Neural progenitor cell (in vitro differentiated cells): ENCODE results near the gene ARHGAP8. TPM values are rescaled to one million over a fixed set of nuclear protein-coding genes. Genes with fewer than 3 reads are reported as not detected.
"Not testable (repeated sequence)": the region's sequence is repeated elsewhere in the genome, so short reads cannot be mapped to it uniquely, and the experiment has no call there.

Experiments
- DNase-seq: peaks from one replicate; pipeline ENCODE4 v3.0.0-alpha.2; 2016; ENCODE audit warnings: low spot score
- H2AFZ ChIP-seq: fragments of 200-600 bp; sonication (generic); replicated peaks from 2 replicates; pipeline ENCODE4 v1.6.1; 2016; ENCODE audit warnings: antibody characterized with exemption
- H3F3A ChIP-seq: fragments of 200-600 bp; sonication (generic); 2 replicates; pipeline ENCODE4 v1.6.1; 2016; ENCODE audit warnings: antibody characterized with exemption, low read depth
- H3K27ac ChIP-seq: fragments of 200-600 bp; sonication (generic); 2 replicates; pipeline ENCODE4 v1.5.1; 2016; ENCODE audit warnings: mild to moderate bottlenecking
- H3K27me3 ChIP-seq: fragments of 200-600 bp; sonication (generic); 2 replicates; pipeline ENCODE4 v1.6.1; 2016; ENCODE audit warnings: mild to moderate bottlenecking, moderate library complexity
- H3K36me3 ChIP-seq: fragments of 200-600 bp; sonication (generic); 2 replicates; pipeline ENCODE4 v1.5.1; 2016
- H3K4me1 ChIP-seq: fragments of 200-600 bp; sonication (generic); 2 replicates; pipeline ENCODE4 v1.6.1; 2016; ENCODE audit warnings: mixed run types
- H3K4me2 ChIP-seq: fragments of 200-600 bp; sonication (generic); 2 replicates; pipeline ENCODE4 v1.6.1; 2016
- H3K4me3 ChIP-seq: fragments of 200-600 bp; sonication (generic); 2 replicates; pipeline ENCODE4 v1.5.1; 2016
- H3K79me2 ChIP-seq: fragments of 200-600 bp; sonication (generic); 2 replicates; pipeline ENCODE4 v1.6.1; 2016; ENCODE audit warnings: low read depth
- H3K9ac ChIP-seq: fragments of 200-600 bp; sonication (generic); 2 replicates; pipeline ENCODE4 v1.6.1; 2016
- H3K9me3 ChIP-seq: fragments of 200-600 bp; sonication (generic); 2 replicates; pipeline ENCODE4 v1.5.1; 2016; ENCODE audit warnings: low read depth
- H4K20me1 ChIP-seq: fragments of 200-600 bp; sonication (generic); 2 replicates; pipeline ENCODE4 v1.6.1; 2016; ENCODE audit warnings: low read depth
- H3K27ac Mint-ChIP-seq: 3 replicates; pipeline ENCODE4 v1.8.0; 2021; ENCODE audit warnings: mixed read lengths
- H3K27me3 Mint-ChIP-seq: 2 replicates; pipeline ENCODE4 v1.8.0; 2022; ENCODE audit warnings: low read depth, mild to moderate bottlenecking, inconsistent platforms, moderate library complexity, mixed read lengths; ENCODE audit not compliant: insufficient read depth
- H3K36me3 Mint-ChIP-seq: 3 replicates; pipeline ENCODE4 v1.8.0; 2021; ENCODE audit warnings: mixed read lengths
- H3K4me1 Mint-ChIP-seq: 3 replicates; pipeline ENCODE4 v1.8.0; 2021; ENCODE audit warnings: mixed read lengths
- H3K4me3 Mint-ChIP-seq: 3 replicates; pipeline ENCODE4 v1.8.0; 2021; ENCODE audit warnings: mild to moderate bottlenecking, moderate library complexity, mixed read lengths
- H3K9me3 Mint-ChIP-seq: 3 replicates; pipeline ENCODE4 v1.8.0; 2020; ENCODE audit warnings: mixed read lengths
- EZH2 ChIP-seq: fragments of 200-600 bp; sonication (generic); IDR thresholded peaks from 2 replicates; pipeline ENCODE4 v1.6.1; 2017; ENCODE audit warnings: antibody characterized with exemption, mild to moderate bottlenecking, moderate library complexity
- EZH2phosphoT487 ChIP-seq: fragments of 200-600 bp; sonication (generic); IDR thresholded peaks from 2 replicates; pipeline ENCODE4 v1.6.1; 2017; ENCODE audit warnings: antibody characterized with exemption
- total RNA-seq: library from RNA; depleted of rRNA; stranded (reverse); fragments of >200 nt; gene quantifications from 2 replicates; pipeline ENCODE4 v1.2.3, GENCODE V29; 2015; ENCODE audit warnings: low replicate concordance
- TF ChIP-seq, protein P1 (sequence below): fragments of 200-600 bp; sonication (generic); IDR thresholded peaks from 2 replicates; pipeline ENCODE4 v1.5.1; 2017; ENCODE audit warnings: antibody characterized with exemption, mild to moderate bottlenecking

Gene ARHGAP8
- total RNA-seq, 1 donor from 2014 or later = 3.0 TPM

DNA sequence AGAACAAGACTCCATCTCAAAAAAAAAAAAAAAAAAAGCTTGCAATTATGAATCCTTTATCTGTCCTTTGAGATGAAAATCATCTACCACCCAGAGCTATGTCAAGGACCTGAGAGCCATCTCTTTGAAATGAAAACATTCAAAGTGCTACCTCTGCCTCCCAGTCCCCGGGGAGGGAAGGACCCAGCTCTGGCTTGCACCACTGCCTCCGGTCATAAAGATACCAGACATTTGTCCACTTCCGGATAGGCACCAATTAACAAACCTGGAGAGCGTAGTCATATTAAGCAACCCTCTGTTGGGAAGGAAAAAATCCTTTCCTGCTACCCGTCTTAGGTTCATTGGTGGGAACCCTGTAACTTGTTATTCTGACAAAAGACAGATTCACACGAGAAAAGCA, 98.6 kb downstream of the ARHGAP8 start:
- DNase-seq = no peak
- Histone ChIP-seq H3K4me2 (no peak overlapping the region), H4K20me1 (no peaks in the 10 kb centered on the region), H3K79me2 (no peaks in the 10 kb centered on the region), H3F3A (no peaks in the 10 kb centered on the region), H3K9ac (no peak overlapping the region), H3K4me1 (no peaks in the 10 kb centered on the region), H3K27ac (no peak overlapping the region), H3K4me3 (no peak overlapping the region), H3K36me3 (no peaks in the 10 kb centered on the region), H2AFZ (no peak overlapping the region), H3K27me3 (no peaks in the 10 kb centered on the region), H3K9me3 (no peaks in the 10 kb centered on the region)
- peaks cover 2% of the 10 kb centered on the region for H3K9me3 Mint-ChIP-seq
- peaks cover 3% of the 10 kb centered on the region for H3K27me3 Mint-ChIP-seq
- TF ChIP-seq EZH2 (no peak), EZH2phosphoT487 (no peak)
- TF ChIP-seq, protein P1, sequence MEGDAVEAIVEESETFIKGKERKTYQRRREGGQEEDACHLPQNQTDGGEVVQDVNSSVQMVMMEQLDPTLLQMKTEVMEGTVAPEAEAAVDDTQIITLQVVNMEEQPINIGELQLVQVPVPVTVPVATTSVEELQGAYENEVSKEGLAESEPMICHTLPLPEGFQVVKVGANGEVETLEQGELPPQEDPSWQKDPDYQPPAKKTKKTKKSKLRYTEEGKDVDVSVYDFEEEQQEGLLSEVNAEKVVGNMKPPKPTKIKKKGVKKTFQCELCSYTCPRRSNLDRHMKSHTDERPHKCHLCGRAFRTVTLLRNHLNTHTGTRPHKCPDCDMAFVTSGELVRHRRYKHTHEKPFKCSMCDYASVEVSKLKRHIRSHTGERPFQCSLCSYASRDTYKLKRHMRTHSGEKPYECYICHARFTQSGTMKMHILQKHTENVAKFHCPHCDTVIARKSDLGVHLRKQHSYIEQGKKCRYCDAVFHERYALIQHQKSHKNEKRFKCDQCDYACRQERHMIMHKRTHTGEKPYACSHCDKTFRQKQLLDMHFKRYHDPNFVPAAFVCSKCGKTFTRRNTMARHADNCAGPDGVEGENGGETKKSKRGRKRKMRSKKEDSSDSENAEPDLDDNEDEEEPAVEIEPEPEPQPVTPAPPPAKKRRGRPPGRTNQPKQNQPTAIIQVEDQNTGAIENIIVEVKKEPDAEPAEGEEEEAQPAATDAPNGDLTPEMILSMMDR = no peak
- H3K27ac Mint-ChIP-seq = no peak overlapping the region
- peaks cover 4% of the 10 kb centered on the region for H3K36me3 Mint-ChIP-seq
- peaks cover 7% of the 10 kb centered on the region for H3K4me1 Mint-ChIP-seq
- no peak overlapping the region for H3K4me3 Mint-ChIP-seq

DNA sequence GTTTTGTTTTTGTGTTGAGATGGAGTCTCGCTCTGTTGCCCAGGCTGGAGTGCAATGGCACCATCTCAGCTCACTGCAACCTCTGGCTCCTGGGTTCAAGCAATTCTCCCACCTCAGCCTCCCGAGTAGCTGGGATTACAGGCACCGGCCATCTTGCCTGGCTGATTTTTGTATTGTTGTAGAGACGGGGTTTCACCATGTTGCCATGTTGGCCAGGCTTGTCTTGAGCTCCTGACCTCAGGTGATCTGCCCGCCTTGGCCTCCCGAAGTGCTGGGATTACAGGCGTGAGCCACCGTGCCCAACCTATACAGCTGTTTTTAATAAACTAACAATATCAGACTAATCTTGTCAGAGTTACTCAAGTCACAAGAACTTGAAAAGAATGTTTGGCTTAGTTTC, 102.3 kb downstream of the ARHGAP8 start:
- H3K4me2 ChIP-seq, H3K4me1 ChIP-seq, H3K27me3 ChIP-seq, H3K27ac ChIP-seq, H3K27ac Mint-ChIP-seq, H3K79me2 ChIP-seq, H3K9me3 Mint-ChIP-seq, H3K9me3 ChIP-seq, H4K20me1 ChIP-seq, H3K4me1 Mint-ChIP-seq, H3K9ac ChIP-seq, H2AFZ ChIP-seq, H3K4me3 ChIP-seq, H3K36me3 Mint-ChIP-seq, H3K36me3 ChIP-seq, H3F3A ChIP-seq, H3K4me3 Mint-ChIP-seq, H3K27me3 Mint-ChIP-seq, DNase-seq: not testable (repeated sequence)

DNA sequence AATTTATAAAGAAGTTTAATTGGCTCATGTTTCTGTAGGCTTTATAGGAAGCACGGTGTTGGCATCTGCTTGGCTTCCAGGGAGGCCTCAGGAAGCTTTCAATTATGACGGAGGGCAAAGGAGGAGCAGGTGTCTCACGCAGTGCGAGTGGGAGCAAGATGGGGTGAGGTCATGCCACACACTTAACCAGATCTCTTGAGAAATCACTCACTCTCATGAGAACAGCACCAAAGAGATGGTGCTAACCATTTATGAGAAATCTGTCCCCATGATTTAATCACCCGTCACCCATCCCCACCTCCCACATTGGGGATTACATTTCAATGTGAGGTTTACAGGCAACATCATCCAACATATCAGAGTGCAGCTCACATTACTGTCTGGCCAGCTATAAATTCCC, 103.5 kb downstream of the ARHGAP8 start:
- DNase-seq = no peak
- H3K9me3 ChIP-seq = no peaks in the 10 kb centered on the region
- H3K36me3 Mint-ChIP-seq = peaks cover 6% of the 10 kb centered on the region

DNA sequence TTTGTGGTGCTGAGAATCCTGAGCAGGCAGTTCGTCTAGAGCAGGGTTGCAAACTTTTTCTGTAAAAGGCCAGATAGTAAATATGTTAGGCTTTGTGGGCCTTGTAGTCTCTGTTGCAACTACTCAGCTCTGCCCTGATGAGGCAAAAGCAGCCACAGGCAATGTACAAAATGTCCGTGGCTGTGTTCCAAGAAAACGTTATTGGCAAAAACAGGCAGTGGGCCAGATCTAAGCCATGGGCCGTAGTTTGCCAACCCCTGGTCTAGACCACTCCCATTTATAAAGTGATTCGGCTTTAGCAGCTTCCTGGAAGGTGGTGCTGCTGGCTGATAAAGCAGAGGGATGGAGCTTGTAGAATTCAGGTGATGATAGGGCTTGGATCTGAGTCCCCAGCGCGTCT, 106.4 kb downstream of the ARHGAP8 start:
- H2AFZ ChIP-seq, H3K4me3 Mint-ChIP-seq, H3K27ac Mint-ChIP-seq, H3K27ac ChIP-seq, H3K4me1 Mint-ChIP-seq, H3K4me1 ChIP-seq, H3K4me3 ChIP-seq, H3K79me2 ChIP-seq, DNase-seq, H3K9me3 ChIP-seq, H3K27me3 ChIP-seq, H3K36me3 ChIP-seq, H3K27me3 Mint-ChIP-seq, H4K20me1 ChIP-seq, H3K9me3 Mint-ChIP-seq, H3K9ac ChIP-seq, H3K4me2 ChIP-seq, H3F3A ChIP-seq, H3K36me3 Mint-ChIP-seq: not testable (repeated sequence)

More for the DNA sequence above, 103.5 kb downstream of the ARHGAP8 start:
- Mint-ChIP-seq H3K27me3 (peaks cover 3% of the 10 kb centered on the region), H3K9me3 (peaks cover 2% of the 10 kb centered on the region), H3K27ac (no peak overlapping the region), H3K4me1 (peaks cover 2% of the 10 kb centered on the region), H3K4me3 (no peak overlapping the region)
- Histone ChIP-seq H3K79me2 (no peaks in the 10 kb centered on the region), H3K36me3 (no peaks in the 10 kb centered on the region), H3K27ac (no peak overlapping the region), H3F3A (no peaks in the 10 kb centered on the region), H3K27me3 (no peaks in the 10 kb centered on the region), H4K20me1 (no peaks in the 10 kb centered on the region), H3K4me3 (no peak overlapping the region), H3K4me2 (no peak overlapping the region), H2AFZ (no peak overlapping the region), H3K4me1 (no peaks in the 10 kb centered on the region), H3K9ac (no peak overlapping the region)
- TF ChIP-seq EZH2phosphoT487 (no peak), EZH2 (no peak)
- TF ChIP-seq, protein P1 = no peak
